OCI-LY1 (cell line): ENCODE data around the gene POF1B.

Experiments used
- EZH2 ChIP-seq: fragments of 200-600 bp; sonication (generic), shearing (Covaris generic); IDR thresholded peaks from 2 replicates; pipeline ENCODE4 v1.8.0; 2017; ENCODE audit warnings: borderline replicate concordance, mixed run types, mild to moderate bottlenecking, antibody characterized with exemption, low read length, moderate library complexity, mixed read lengths
- TF ChIP-seq, protein P1 (sequence below): fragments of 200-600 bp; sonication (generic), shearing (Covaris generic); IDR thresholded peaks from 2 replicates; pipeline ENCODE4 v1.5.1; 2017; ENCODE audit warnings: mild to moderate bottlenecking, antibody characterized with exemption, low read length, moderate library complexity, mixed read lengths

DNA sequence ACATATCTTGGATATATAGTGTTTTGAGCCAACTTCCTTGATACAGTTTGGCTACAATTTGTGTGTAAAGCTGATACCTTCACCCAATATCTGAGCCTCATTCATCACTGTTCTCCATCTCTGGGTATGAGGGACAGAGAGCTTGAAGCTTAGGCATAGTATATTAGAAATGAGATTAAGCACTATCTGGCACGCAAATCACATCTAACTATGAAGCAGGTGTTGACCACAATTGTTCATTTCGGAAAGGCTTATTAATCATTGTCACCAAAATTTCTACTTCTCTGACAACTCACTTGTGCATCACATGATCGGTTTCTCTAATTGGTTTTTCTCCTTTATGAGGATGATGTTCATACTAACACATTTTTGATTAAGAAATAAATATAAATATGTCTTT is 2.1 kb upstream of the POF1B start:
- no peak for TF ChIP-seq EZH2
- TF ChIP-seq, protein P1, sequence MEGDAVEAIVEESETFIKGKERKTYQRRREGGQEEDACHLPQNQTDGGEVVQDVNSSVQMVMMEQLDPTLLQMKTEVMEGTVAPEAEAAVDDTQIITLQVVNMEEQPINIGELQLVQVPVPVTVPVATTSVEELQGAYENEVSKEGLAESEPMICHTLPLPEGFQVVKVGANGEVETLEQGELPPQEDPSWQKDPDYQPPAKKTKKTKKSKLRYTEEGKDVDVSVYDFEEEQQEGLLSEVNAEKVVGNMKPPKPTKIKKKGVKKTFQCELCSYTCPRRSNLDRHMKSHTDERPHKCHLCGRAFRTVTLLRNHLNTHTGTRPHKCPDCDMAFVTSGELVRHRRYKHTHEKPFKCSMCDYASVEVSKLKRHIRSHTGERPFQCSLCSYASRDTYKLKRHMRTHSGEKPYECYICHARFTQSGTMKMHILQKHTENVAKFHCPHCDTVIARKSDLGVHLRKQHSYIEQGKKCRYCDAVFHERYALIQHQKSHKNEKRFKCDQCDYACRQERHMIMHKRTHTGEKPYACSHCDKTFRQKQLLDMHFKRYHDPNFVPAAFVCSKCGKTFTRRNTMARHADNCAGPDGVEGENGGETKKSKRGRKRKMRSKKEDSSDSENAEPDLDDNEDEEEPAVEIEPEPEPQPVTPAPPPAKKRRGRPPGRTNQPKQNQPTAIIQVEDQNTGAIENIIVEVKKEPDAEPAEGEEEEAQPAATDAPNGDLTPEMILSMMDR: no peak
